Esophagus muscularis mucosa (tissue), 4 donors: ENCODE data around the gene DPRX. TPM values are rescaled to one million over a fixed set of nuclear protein-coding genes. Genes with fewer than 3 reads are reported as not detected.
A peak's percentile ranks its signal among the peaks of the same experiment; 100 is the strongest.

ENCODE experiments used
- DNase-seq: peaks from one replicate; pipeline ENCODE4 v3.0.0-alpha.2; 2017; ENCODE audit errors: extremely low spot score
- H3K27ac ChIP-seq, 4 donors: fragments of 200-600 bp; sonication (generic); replicated peaks in 1 of 4; 1 replicate in 3 of 4; 2 replicates in 1 of 4; pipeline ENCODE4 v1.5.1; 2016 to 2019; ENCODE audit warnings: mild to moderate bottlenecking in 1 of 4
- H3K27me3 ChIP-seq, 4 donors: fragments of 200-600 bp; sonication (generic); one replicate each; pipeline versions ENCODE4 v1.5.1 to v1.6.0; 2016 to 2019
- H3K36me3 ChIP-seq, 4 donors: fragments of 200-600 bp; sonication (generic); one replicate each; pipeline ENCODE4 v1.5.1; 2016 to 2019
- H3K4me1 ChIP-seq, 4 donors: fragments of 200-600 bp; sonication (generic); one replicate each; pipeline ENCODE4 v1.5.1; 2016 to 2019
- H3K4me3 ChIP-seq, 4 donors: fragments of 200-600 bp; sonication (generic); 1 replicate in 2 of 4; 2 replicates in 2 of 4; pipeline ENCODE4 v1.5.1; 2016 to 2019; ENCODE audit warnings: mild to moderate bottlenecking in 4 of 4, moderate library complexity in 1 of 4
- H3K9me3 ChIP-seq, 4 donors: fragments of 200-600 bp; sonication (generic); 1 replicate in 3 of 4; 2 replicates in 1 of 4; pipeline ENCODE4 v1.5.1; 2016 to 2019
- EP300 ChIP-seq: sonication (generic); formaldehyde crosslinking; IDR thresholded peaks from one replicate; pipeline ENCODE4 v1.6.1; 2017; ENCODE audit warnings: antibody characterized with exemption
- POLR2A ChIP-seq: fragments of 450-650 bp; IDR thresholded peaks from one replicate; pipeline ENCODE4 v1.6.1; 2017; ENCODE audit warnings: antibody characterized with exemption, moderate library complexity, mild to moderate bottlenecking, low read depth
- POLR2AphosphoS5 ChIP-seq, 2 donors: sonication (generic); formaldehyde crosslinking; IDR thresholded peaks; one replicate each; pipeline ENCODE4 v1.6.1; 2017; ENCODE audit warnings: antibody characterized with exemption in 2 of 2
- WGBS: methylation state at CpG from one replicate; pipeline ENCODE4 v1.1.5; 2018; 5-methylcytosine and 5-hydroxymethylcytosine counted together
- intact Hi-C: fragments of 100-400 bp; cut with DNase I; formaldehyde crosslinking; loops from one replicate; pipeline ENCODE4 v1.15.1; 2023
- total RNA-seq, 4 donors: library from RNA; depleted of rRNA; stranded (reverse); fragments of >200 nt; gene quantifications; one replicate each; pipeline versions ENCODE4 v1.1.0 to v1.2.1, GENCODE V29; 2016
- TF ChIP-seq, protein P1 (sequence below), 3 experiments: fragments of 200-600 bp in 2 of 3; fragments of 450-650 bp in 1 of 3; sonication (generic) in 2 of 3; IDR thresholded peaks; one replicate each; pipeline ENCODE4 v1.5.1; 2017 to 2019; ENCODE audit warnings: antibody characterized with exemption in 3 of 3, mild to moderate bottlenecking in 2 of 3, moderate library complexity in 1 of 3

Gene DPRX
- total RNA-seq, 4 donors from 2014 or later = not detected

DNA sequence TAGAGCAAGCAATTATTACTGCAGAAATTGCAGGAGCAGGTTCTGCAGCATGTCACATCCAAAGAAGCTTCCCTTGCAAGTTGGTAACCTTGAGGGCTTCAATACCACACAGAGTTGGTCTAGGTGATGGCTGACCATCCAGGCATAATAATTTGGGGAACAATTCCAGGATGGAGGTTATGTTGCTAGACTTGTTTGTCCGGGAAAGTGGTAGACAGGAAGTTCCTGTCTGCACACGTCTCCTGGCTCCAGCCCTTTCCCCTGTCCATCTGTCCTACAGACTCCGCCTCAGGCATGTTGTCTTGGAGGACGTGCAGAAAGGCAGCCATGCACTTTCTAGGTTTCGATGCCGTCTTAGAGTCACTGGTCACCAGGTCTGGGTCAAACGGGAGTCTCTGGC is 26.0 kb downstream of the DPRX start:
- H3K27ac ChIP-seq = no peak overlapping the region

DNA sequence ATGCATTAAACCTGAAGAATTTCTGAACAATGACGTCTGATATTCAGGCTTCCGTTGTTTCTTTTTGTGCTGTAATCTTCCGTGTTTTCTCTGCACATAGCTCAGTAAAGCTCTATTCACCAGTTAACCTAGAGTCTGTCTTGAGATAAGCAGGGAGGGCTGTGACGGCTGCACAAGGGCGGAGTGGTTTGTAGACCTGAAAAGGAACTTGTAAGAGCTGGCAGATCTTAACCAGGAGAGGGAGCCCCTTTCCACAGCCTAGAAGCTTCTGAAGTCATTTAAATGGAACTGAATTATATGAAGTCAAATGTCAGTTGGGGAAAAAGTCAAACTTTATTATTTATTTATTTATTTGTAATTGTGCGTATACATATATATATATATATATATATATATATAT is 27.5 kb downstream of the DPRX start:
- intact Hi-C loops = no loop called here
- TF ChIP-seq POLR2AphosphoS5 (IDR thresholded peaks at IDR 0.05) = no peak
- TF ChIP-seq, protein P1, sequence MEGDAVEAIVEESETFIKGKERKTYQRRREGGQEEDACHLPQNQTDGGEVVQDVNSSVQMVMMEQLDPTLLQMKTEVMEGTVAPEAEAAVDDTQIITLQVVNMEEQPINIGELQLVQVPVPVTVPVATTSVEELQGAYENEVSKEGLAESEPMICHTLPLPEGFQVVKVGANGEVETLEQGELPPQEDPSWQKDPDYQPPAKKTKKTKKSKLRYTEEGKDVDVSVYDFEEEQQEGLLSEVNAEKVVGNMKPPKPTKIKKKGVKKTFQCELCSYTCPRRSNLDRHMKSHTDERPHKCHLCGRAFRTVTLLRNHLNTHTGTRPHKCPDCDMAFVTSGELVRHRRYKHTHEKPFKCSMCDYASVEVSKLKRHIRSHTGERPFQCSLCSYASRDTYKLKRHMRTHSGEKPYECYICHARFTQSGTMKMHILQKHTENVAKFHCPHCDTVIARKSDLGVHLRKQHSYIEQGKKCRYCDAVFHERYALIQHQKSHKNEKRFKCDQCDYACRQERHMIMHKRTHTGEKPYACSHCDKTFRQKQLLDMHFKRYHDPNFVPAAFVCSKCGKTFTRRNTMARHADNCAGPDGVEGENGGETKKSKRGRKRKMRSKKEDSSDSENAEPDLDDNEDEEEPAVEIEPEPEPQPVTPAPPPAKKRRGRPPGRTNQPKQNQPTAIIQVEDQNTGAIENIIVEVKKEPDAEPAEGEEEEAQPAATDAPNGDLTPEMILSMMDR (IDR thresholded peaks at IDR 0.05) = peak in 1 of 3 experiments; percentile 36
- TF ChIP-seq EP300 = no peak
- H3K9me3 ChIP-seq = no peaks in the 10 kb centered on the region
- no peak overlapping the region for H3K4me3 ChIP-seq
- H3K4me1 ChIP-seq = no peaks in the 10 kb centered on the region
- H3K36me3 ChIP-seq = no peaks in the 10 kb centered on the region
- no peak overlapping the region for H3K27ac ChIP-seq
- DNase-seq = no peak
- H3K27me3 ChIP-seq = peaks cover 0 to 18% (median 0%) of the 10 kb centered on the region in 4 donors
- 23% methylated on average over 6 of the region's 6 CpGs for WGBS

More for the DNA sequence above, 26.0 kb downstream of the DPRX start:
- TF ChIP-seq POLR2A (no peak), EP300 (no peak), POLR2AphosphoS5 (IDR thresholded peaks at IDR 0.05) (no peak)
- TF ChIP-seq, protein P1 (IDR thresholded peaks at IDR 0.05) = no peak
- Histone ChIP-seq H3K27me3 (peaks cover 0 to 18% (median 0%) of the 10 kb centered on the region in 4 donors), H3K36me3 (no peaks in the 10 kb centered on the region), H3K4me3 (no peak overlapping the region), H3K4me1 (no peaks in the 10 kb centered on the region), H3K9me3 (no peaks in the 10 kb centered on the region)
- 80% methylated on average over 7 of the region's 7 CpGs for WGBS
- intact Hi-C loops = no loop called here
- DNase-seq = no peak

DNA sequence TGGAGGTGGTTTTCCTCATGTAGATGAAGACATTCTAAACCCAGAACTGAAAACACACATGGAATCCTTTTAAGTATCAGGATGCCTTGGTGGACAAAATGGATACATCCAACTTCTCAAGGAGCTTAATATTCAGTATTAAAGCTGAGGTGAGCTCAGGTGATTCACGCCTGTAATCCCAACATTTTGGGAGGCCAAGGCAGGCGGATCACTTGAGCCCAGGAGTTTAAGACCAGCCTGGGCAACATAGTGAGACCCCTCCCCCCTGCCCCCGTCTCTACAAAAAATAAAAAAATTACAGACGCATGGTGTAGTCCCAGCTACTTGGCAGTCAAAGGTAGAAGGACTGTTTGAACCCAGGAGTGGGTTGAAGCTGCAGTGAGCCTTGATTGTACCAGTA is 28.8 kb downstream of the DPRX start:
- Histone ChIP-seq H3K4me3 (no peak overlapping the region), H3K4me1 (no peaks in the 10 kb centered on the region), H3K9me3 (no peaks in the 10 kb centered on the region), H3K36me3 (no peaks in the 10 kb centered on the region), H3K27ac (peak overlapping the region in 2 of 4 donors; percentile 13 to 22), H3K27me3 (peaks cover 0 to 18% (median 0%) of the 10 kb centered on the region in 4 donors)
- no peak for DNase-seq
- TF ChIP-seq POLR2AphosphoS5 (IDR thresholded peaks at IDR 0.05) (no peak), EP300 (no peak), POLR2A (no peak)
- TF ChIP-seq, protein P1 (IDR thresholded peaks at IDR 0.05) = no peak
- WGBS = 43% methylated on average over 4 of the region's 4 CpGs
- intact Hi-C loops = no loop called here

DNA sequence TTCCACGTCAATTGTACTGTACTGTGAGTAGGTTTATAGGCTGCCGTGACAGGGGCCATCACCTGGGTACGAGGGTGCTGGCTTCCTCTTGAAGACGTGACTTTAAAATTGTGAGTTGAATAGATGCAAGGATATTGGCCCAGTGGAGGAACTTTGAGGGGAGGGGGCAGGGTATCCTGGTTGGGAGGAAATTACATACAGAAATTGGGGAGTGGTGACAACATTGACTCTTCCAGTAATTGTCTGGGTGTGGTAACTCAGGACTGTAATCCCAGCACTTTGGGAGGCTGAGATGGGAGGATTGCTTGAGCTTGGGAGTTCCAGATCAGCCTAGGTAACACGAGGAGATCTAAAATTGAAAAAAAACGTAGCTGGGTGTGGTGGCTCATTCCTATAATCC is 30.4 kb downstream of the DPRX start:
- 62% methylated on average over 6 of the region's 6 CpGs for WGBS
- H3K9me3 ChIP-seq = no peaks in the 10 kb centered on the region
- peaks cover 0 to 16% (median 0%) of the 10 kb centered on the region in 4 donors for H3K27me3 ChIP-seq
- H3K36me3 ChIP-seq = no peaks in the 10 kb centered on the region
- TF ChIP-seq POLR2A (no peak), EP300 (no peak), POLR2AphosphoS5 (IDR thresholded peaks at IDR 0.05) (no peak)
- TF ChIP-seq, protein P1 (IDR thresholded peaks at IDR 0.05) = no peak
- H3K4me3 ChIP-seq = no peak overlapping the region
- no peaks in the 10 kb centered on the region for H3K4me1 ChIP-seq
- DNase-seq = no peak
- H3K27ac ChIP-seq = no peak overlapping the region
- intact Hi-C loops = no loop called here

DNA sequence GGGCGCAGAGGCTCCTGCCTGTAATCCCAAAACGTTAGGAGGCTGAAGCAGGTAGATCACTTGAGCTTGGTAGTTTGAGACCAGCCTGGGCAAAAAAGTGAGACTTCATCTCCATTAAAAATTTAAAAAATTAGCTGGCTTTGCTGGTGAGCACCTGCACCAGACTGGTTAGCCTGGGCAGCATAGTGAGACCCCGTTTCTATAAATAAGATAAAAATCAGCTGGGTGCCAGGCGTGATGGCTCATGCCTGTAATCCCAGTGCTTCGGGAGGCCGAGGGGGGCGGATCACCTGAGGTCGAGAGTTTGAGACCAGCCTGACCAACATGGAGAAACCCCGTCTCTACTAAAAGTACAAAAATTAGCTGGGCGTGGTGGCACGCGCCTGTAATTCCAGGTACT is 32.4 kb downstream of the DPRX start:
- peaks cover 0 to 11% (median 0%) of the 10 kb centered on the region in 4 donors for H3K27me3 ChIP-seq
- intact Hi-C loops = no loop called here
- no peaks in the 10 kb centered on the region for H3K9me3 ChIP-seq
- no peak overlapping the region for H3K27ac ChIP-seq
- no peak for DNase-seq
- 80% methylated on average over 12 of the region's 12 CpGs for WGBS
- no peaks in the 10 kb centered on the region for H3K36me3 ChIP-seq
- no peak for TF ChIP-seq POLR2AphosphoS5 (IDR thresholded peaks at IDR 0.05)
- TF ChIP-seq EP300 = no peak
- TF ChIP-seq, protein P1 (IDR thresholded peaks at IDR 0.05) = no peak
- TF ChIP-seq POLR2A = no peak
- H3K4me3 ChIP-seq = no peak overlapping the region
- no peaks in the 10 kb centered on the region for H3K4me1 ChIP-seq
